ENCODE data around the gene AADACL4. TPM values are rescaled to one million over a fixed set of nuclear protein-coding genes. Genes with fewer than 3 reads are reported as not detected.

Gene AADACL4
- total and polyA plus RNA-seq, 10 of the 15 experiments (the other 5 are each of a cell fraction or from before 2014, with no cell fraction given) = not detected

GRCh38 chr1:12711536-12711935, 67.7 kb downstream of the AADACL4 start (continued):
- no peak for TF ChIP-seq FOXM1 (IDR thresholded peaks at IDR 0.05; ENCODE audit: low read depth, low read length)
- TF ChIP-seq SUZ12 (IDR thresholded peaks at IDR 0.05; ENCODE audit: unreplicated experiment) = no peak
- no peak for TF ChIP-seq ZNF274 (IDR thresholded peaks at IDR 0.05; ENCODE audit: insufficient read depth, insufficient read length)
- no peak for TF ChIP-seq RAD21 (IDR thresholded peaks at IDR 0.05; ENCODE audit: insufficient read depth, low read depth, low read length)
- TF ChIP-seq NFXL1 (IDR thresholded peaks at IDR 0.05; ENCODE audit: borderline replicate concordance) = no peak
- TF ChIP-seq REST (IDR thresholded peaks at IDR 0.05; ENCODE audit: low read depth, low read length) = no peak
- TF ChIP-seq SMAD5 (IDR thresholded peaks at IDR 0.05; ENCODE audit: low read depth) = no peak
- no peak for TF ChIP-seq RUNX3 (IDR thresholded peaks at IDR 0.05; ENCODE audit: low read length)

GRCh38 chr1:12712076-12712475, 68.2 kb downstream of the AADACL4 start:
- no peaks in the 10 kb centered on the region for H3K79me2 ChIP-seq (ENCODE audit: control insufficient read depth, insufficient read depth, low read length)
- ChIA-PET POLR2A (no interaction called here), CTCF (no interaction called here), RAD21 (ENCODE audit: unreplicated experiment) (no interaction called here), SMC1A (ENCODE audit: uncharacterized antibody, unreplicated experiment) (interaction anchor here (0.6 kb wide), 1 partner anchor 21 kb away, joined by 3 read pairs; no protein-coding TSS in a partner anchor)
- in situ Hi-C loops (cut with MboI) = no loop called here
- ATAC-seq = no peak
- H3K27me3 ChIP-seq (replicated peaks in 1 of 2; ENCODE audit: control insufficient read depth in 2 of 2, insufficient read depth in 2 of 2, low read length in 1 of 2) = no peaks in the 10 kb centered on the region
- no peaks in the 10 kb centered on the region for H4K20me1 ChIP-seq (ENCODE audit: control insufficient read depth, insufficient read depth)
- no peak for DNase-seq (ENCODE audit: low read depth, low spot score)
- no peak overlapping the region for H3K4me3 ChIP-seq
- no peaks in the 10 kb centered on the region for H3K9me3 ChIP-seq (replicated peaks; ENCODE audit: control insufficient read depth, insufficient read depth, low read length)
- H3K27ac ChIP-seq (ENCODE audit: control insufficient read depth, insufficient read depth) = no peak overlapping the region
- BruUV-seq (replicated peaks) = no TSS peak
- H2AFZ ChIP-seq (ENCODE audit: control insufficient read depth, low read depth, low read length) = no peak overlapping the region
- no peaks in the 10 kb centered on the region for H3K4me1 ChIP-seq (ENCODE audit: control insufficient read depth, insufficient read depth, low read length)
- no peak overlapping the region for H3K9ac ChIP-seq (ENCODE audit: control insufficient read depth, insufficient read depth, low read length)
- WGBS (ENCODE audit: insufficient coverage, insufficient replicate concordance, low lambda C conversion rate, missing lambda C conversion rate) = 0% methylated on average over 1 of the region's 1 CpG
- intact Hi-C loops (cut with micrococcal nuclease; ENCODE audit: unreplicated experiment) = no loop called here
- H3K36me3 ChIP-seq (ENCODE audit: control insufficient read depth in 2 of 2, insufficient read depth in 2 of 2, low read length in 1 of 2) = no peaks in the 10 kb centered on the region
- FAIRE-seq = no peak
- H3K4me2 ChIP-seq (ENCODE audit: control insufficient read depth, insufficient read depth) = no peak overlapping the region
- TF ChIP-seq RB1 (IDR thresholded peaks at IDR 0.05; ENCODE audit: borderline replicate concordance) (no peak), E2F4 (IDR thresholded peaks at IDR 0.05; ENCODE audit: low read depth, low read length) (no peak), SIN3A (IDR thresholded peaks at IDR 0.05; ENCODE audit: low read depth, low read length) (no peak), RELA (IDR thresholded peaks at IDR 0.05; ENCODE audit: borderline replicate concordance, partially characterized antibody) (no peak), EED (IDR thresholded peaks at IDR 0.05; ENCODE audit: low read depth) (no peak), POU2F2 (IDR thresholded peaks at IDR 0.05; ENCODE audit: borderline replicate concordance, low read depth, low read length) (no peak), ZBTB40 (IDR thresholded peaks at IDR 0.05; ENCODE audit: borderline replicate concordance) (no peak), DPF2 (IDR thresholded peaks at IDR 0.05) (no peak)

Measured in GM12878 (cell line).